H1 (cell line): ENCODE measurements around the gene RAPH1. TPM values are rescaled to one million over a fixed set of nuclear protein-coding genes. Genes with fewer than 3 reads are reported as not detected.

Experiments
- CTCF ChIA-PET: fragments of 300-600 bp; sonication (Branson Sonifier 250); formaldehyde crosslinking; loops from one replicate; lab custom pipeline; 2021; ENCODE audit not compliant: partially characterized antibody; lab: Charles Lee
- POLR2A ChIA-PET: fragments of 300-600 bp; sonication (Branson Sonifier 250); formaldehyde crosslinking; loops from one replicate; lab custom pipeline; 2021; ENCODE audit warnings: inconsistent platforms; ENCODE audit not compliant: partially characterized antibody; lab: Charles Lee
- DNase-seq, 2 experiments: peaks; one replicate each; pipeline versions ENCODE4 v3.0.0 to v3.0.0-alpha.2; 2010 to 2022; ENCODE audit warnings: low spot score in 2 of 2, low read depth in 1 of 2, mixed read lengths in 1 of 2
- FAIRE-seq: peaks from 2 replicates; lab custom pipeline; 2011; peaks lifted over from hg19 to GRCh38; lab: Jason Lieb, UNC
- H2AFZ ChIP-seq: 2 replicates; pipeline ENCODE4 v1.8.1; 2012; ENCODE audit warnings: low read length, inconsistent platforms
- H2AK5ac ChIP-seq: 2 replicates; pipeline ENCODE4 v1.6.1; 2013; ENCODE audit warnings: low read depth, low read length
- H2BK120ac ChIP-seq: replicated peaks from 2 replicates; pipeline ENCODE3; 2013; ENCODE audit warnings: low read depth, low read length, inconsistent platforms
- H2BK12ac ChIP-seq: 2 replicates; pipeline ENCODE4 v1.6.1; 2013; ENCODE audit warnings: low read depth, low read length
- H2BK15ac ChIP-seq: 2 replicates; pipeline ENCODE4 v1.6.1; 2013; ENCODE audit warnings: low read length
- H2BK20ac ChIP-seq: 2 replicates; pipeline ENCODE4 v1.6.1; 2013; ENCODE audit warnings: low read length
- H2BK5ac ChIP-seq: 2 replicates; pipeline ENCODE4 v1.6.1; 2013; ENCODE audit warnings: low read depth, low read length
- H3K14ac ChIP-seq: 2 replicates; pipeline ENCODE4 v1.6.1; 2013; ENCODE audit warnings: inconsistent platforms; ENCODE audit not compliant: insufficient read length
- H3K18ac ChIP-seq: 2 replicates; pipeline ENCODE4 v1.6.1; 2013; ENCODE audit warnings: low read length; ENCODE audit errors: extremely low read depth
- H3K23ac ChIP-seq: 2 replicates; pipeline ENCODE4 v1.6.1; 2013; ENCODE audit warnings: inconsistent platforms; ENCODE audit not compliant: insufficient read length
- H3K23me2 ChIP-seq: 2 replicates; pipeline ENCODE4 v1.6.1; 2013; ENCODE audit warnings: low read depth, low read length
- H3K27ac ChIP-seq: 2 replicates; pipeline ENCODE4 v1.6.1; 2011; ENCODE audit warnings: low read depth, low read length, inconsistent platforms
- H3K27me3 ChIP-seq, 4 experiments: replicated peaks in 1 of 4; 1 replicate in 1 of 4; 2 replicates in 3 of 4; pipeline versions ENCODE4 v1.6.1 to v1.8.1; 2011 to 2013; ENCODE audit warnings: low read length in 3 of 4, mild to moderate bottlenecking in 3 of 4, inconsistent platforms in 2 of 4, mixed read lengths in 2 of 4, moderate library complexity in 1 of 4; ENCODE audit not compliant: control insufficient read depth in 3 of 4, insufficient read depth in 3 of 4; ENCODE audit errors: extremely low read depth in 1 of 4
- H3K36me3 ChIP-seq, 4 experiments: 2 replicates each; pipeline versions ENCODE4 v1.6.1 to v1.8.1; 2011 to 2013; ENCODE audit warnings: mild to moderate bottlenecking in 4 of 4, low read length in 3 of 4, moderate library complexity in 2 of 4, control low read depth in 1 of 4, inconsistent platforms in 1 of 4; ENCODE audit not compliant: insufficient read depth in 4 of 4, control insufficient read depth in 2 of 4
- H3K4ac ChIP-seq: replicated peaks from 2 replicates; pipeline ENCODE3; 2013; ENCODE audit warnings: low read length, low read depth, mixed read lengths, inconsistent platforms; ENCODE audit not compliant: insufficient read length
- H3K4me1 ChIP-seq, 4 experiments: replicated peaks in 1 of 4; 1 replicate in 1 of 4; 2 replicates in 3 of 4; pipeline versions ENCODE4 v1.6.1 to v1.8.1; 2011 to 2013; ENCODE audit warnings: low read length in 3 of 4, inconsistent platforms in 2 of 4, mixed read lengths in 1 of 4; ENCODE audit not compliant: insufficient read depth in 4 of 4, control insufficient read depth in 3 of 4
- H3K4me2 ChIP-seq, 2 experiments: 2 replicates each; pipeline versions ENCODE4 v1.6.1 to v1.8.1; 2011 to 2013; ENCODE audit warnings: low read depth in 2 of 2, low read length in 2 of 2, control low read depth in 1 of 2, inconsistent platforms in 1 of 2, mild to moderate bottlenecking in 1 of 2; ENCODE audit not compliant: insufficient read depth in 1 of 2
- H3K4me3 ChIP-seq, 4 experiments: fragments of 200-600, 300-600 bp in 1 of 4; sonication (generic), shearing (Covaris generic), sonication (Bioruptor Twin) in 1 of 4; 2 replicates each; pipeline versions ENCODE4 v1.5.1 to v1.8.1; 2011 to 2016; ENCODE audit warnings: low read length in 4 of 4, low read depth in 3 of 4, control low read depth in 2 of 4, inconsistent platforms in 2 of 4, mild to moderate bottlenecking in 2 of 4, mixed read lengths in 1 of 4, moderate library complexity in 1 of 4; ENCODE audit not compliant: insufficient read depth in 2 of 4; ENCODE audit errors: extremely low read depth in 1 of 4
- H3K56ac ChIP-seq: replicated peaks from 2 replicates; pipeline ENCODE3; 2013; ENCODE audit warnings: low read depth, mild to moderate bottlenecking, mixed read lengths, low read length, inconsistent platforms; ENCODE audit not compliant: insufficient read length
- H3K79me1 ChIP-seq: 2 replicates; pipeline ENCODE4 v1.6.1; 2013; ENCODE audit warnings: low read depth, low read length, control low read depth
- H3K79me2 ChIP-seq, 2 experiments: 2 replicates each; pipeline versions ENCODE4 v1.6.1 to v1.8.1; 2012 to 2013; ENCODE audit warnings: low read length in 2 of 2, mild to moderate bottlenecking in 2 of 2, inconsistent platforms in 1 of 2; ENCODE audit not compliant: insufficient read depth in 2 of 2, control insufficient read depth in 1 of 2
- H3K9ac ChIP-seq, 4 experiments: replicated peaks in 1 of 4; 1 replicate in 1 of 4; 2 replicates in 3 of 4; pipeline versions ENCODE4 v1.6.1 to v1.8.1; 2011 to 2013; ENCODE audit warnings: low read depth in 3 of 4, low read length in 3 of 4, control low read depth in 2 of 4, mild to moderate bottlenecking in 2 of 4, moderate library complexity in 2 of 4, inconsistent platforms in 1 of 4; ENCODE audit errors: extremely low read depth in 1 of 4
- H3K9me3 ChIP-seq, 2 experiments: 2 replicates each; pipeline versions ENCODE4 v1.6.1 to v1.8.1; 2012 to 2013; ENCODE audit warnings: mild to moderate bottlenecking in 2 of 2, moderate library complexity in 2 of 2, control low read depth in 1 of 2, inconsistent platforms in 1 of 2, low read depth in 1 of 2, low read length in 1 of 2, mixed read lengths in 1 of 2; ENCODE audit not compliant: insufficient read depth in 2 of 2
- H4K20me1 ChIP-seq, 2 experiments: replicated peaks in 1 of 2; 2 replicates each; pipeline versions ENCODE3 to v1.8.1; 2011 to 2013; ENCODE audit warnings: inconsistent platforms in 2 of 2, low read length in 2 of 2, mild to moderate bottlenecking in 1 of 2; ENCODE audit not compliant: insufficient read depth in 2 of 2, control insufficient read depth in 1 of 2
- H4K5ac ChIP-seq: 2 replicates; pipeline ENCODE4 v1.6.1; 2013; ENCODE audit warnings: low read length, low read depth, mixed read lengths, inconsistent platforms; ENCODE audit not compliant: insufficient read length
- H4K8ac ChIP-seq: 2 replicates; pipeline ENCODE4 v1.8.0; 2013; ENCODE audit warnings: mild to moderate bottlenecking, moderate library complexity, low read length, inconsistent platforms; ENCODE audit not compliant: insufficient read depth; ENCODE audit errors: extremely low read depth
- H4K91ac ChIP-seq: replicated peaks from 2 replicates; pipeline ENCODE3; 2013; ENCODE audit warnings: low read length, mixed read lengths, inconsistent platforms; ENCODE audit not compliant: insufficient read length
- CEBPB ChIP-seq: IDR thresholded peaks from 2 replicates; pipeline ENCODE4 v1.6.1; 2012; ENCODE audit warnings: low read depth, low read length
- CHD1 ChIP-seq: IDR thresholded peaks from 2 replicates; pipeline ENCODE4 v1.6.1; 2012; ENCODE audit warnings: low read depth, low read length, improper control_type of control experiment
- GTF2F1 ChIP-seq: IDR thresholded peaks from 2 replicates; pipeline ENCODE4 v1.6.1; 2012; ENCODE audit warnings: low read depth, low read length, improper control_type of control experiment, borderline replicate concordance
- JUN ChIP-seq: IDR thresholded peaks from 2 replicates; pipeline ENCODE4 v1.6.1; 2011; ENCODE audit warnings: low read depth, mild to moderate bottlenecking, improper control_type of control experiment, low read length
- JUND ChIP-seq: IDR thresholded peaks from 2 replicates; pipeline ENCODE4 v1.6.1; 2011; ENCODE audit warnings: mild to moderate bottlenecking, improper control_type of control experiment, low read length
- KDM1A ChIP-seq: fragments of 200-600, 300-600 bp; sonication (generic); IDR thresholded peaks from 2 replicates; pipeline ENCODE4 v1.7.1; 2016; ENCODE audit warnings: mild to moderate bottlenecking, low read length, borderline replicate concordance
- MAFK ChIP-seq: IDR thresholded peaks from 2 replicates; pipeline ENCODE4 v1.6.1; 2012; ENCODE audit warnings: low read depth, mild to moderate bottlenecking, improper control_type of control experiment, low read length
- NANOG ChIP-seq: IDR thresholded peaks from 2 replicates; pipeline ENCODE4 v1.6.1; 2011; ENCODE audit warnings: low read length, low read depth, mild to moderate bottlenecking, inconsistent platforms; ENCODE audit not compliant: insufficient read depth, poor library complexity, severe bottlenecking
- RXRA ChIP-seq: IDR thresholded peaks from 2 replicates; pipeline ENCODE4 v1.6.1; 2011; ENCODE audit warnings: low read depth, mild to moderate bottlenecking, low read length, moderate library complexity; ENCODE audit not compliant: insufficient read depth
- SP4 ChIP-seq: IDR thresholded peaks from 2 replicates; pipeline ENCODE4 v1.6.1; 2012; ENCODE audit warnings: low read length, inconsistent platforms
- SUZ12 ChIP-seq: fragments of 200-600 bp; sonication (generic); IDR thresholded peaks from 2 replicates; pipeline ENCODE4 v1.6.1; 2012; ENCODE audit warnings: mild to moderate bottlenecking, inconsistent platforms, low read length, moderate library complexity, mixed read lengths
- TAF7 ChIP-seq: optimal IDR thresholded peaks from 2 replicates; pipeline ENCODE3; 2011; ENCODE audit warnings: low read depth, mild to moderate bottlenecking, inconsistent platforms, low read length, moderate library complexity, borderline replicate concordance
- TCF12 ChIP-seq: IDR thresholded peaks from 2 replicates; pipeline ENCODE4 v1.6.1; 2011; ENCODE audit warnings: low read depth, mild to moderate bottlenecking, low read length
- WGBS, 2 experiments: shearing (Covaris generic) in 1 of 2; methylation state at CpG; one replicate each; pipeline versions ENCODE4 v1.1.6 to v1.1.7; 2013 to 2015; ENCODE audit warnings: low lambda C conversion rate in 2 of 2, mixed read lengths in 2 of 2, inconsistent platforms in 1 of 2, low coverage in 1 of 2, missing lambda C conversion rate in 1 of 2; ENCODE audit not compliant: insufficient replicate concordance in 2 of 2, insufficient coverage in 1 of 2, insufficient read length in 1 of 2; ENCODE audit errors: extremely low coverage in 1 of 2, missing lambda C conversion rate in 1 of 2; 5-methylcytosine and 5-hydroxymethylcytosine counted together
- polyA plus RNA-seq, 7 experiments: library from polyadenylated mRNA; depleted of rRNA in 3 of 7; stranded (reverse) in 5 of 7; unstranded in 2 of 7; fragments of >200 nt in 5 of 7; fragments of 200-250 nt in 2 of 7; gene quantifications; 1 replicate in 5 of 7; 2 replicates in 1 of 7; 4 replicates in 1 of 7; pipeline versions ENCODE4 v1.2.1 to v1.2.3, GENCODE V29; 2011 to 2013; ENCODE audit warnings: missing spikeins in 2 of 7, mixed read lengths in 2 of 7
- total RNA-seq: library from RNA; stranded (reverse); fragmentation: NEBNext Ultra II Directional; extraction: Animal tissue kit (Norgen Biotek cat#: 25700); gene quantifications from 2 replicates; pipeline ENCODE4 v1.2.1, GENCODE V29; 2021

The RAPH1 gene
- total and polyA plus RNA-seq, 2 of the 8 experiments (the other 6 are each of a cell fraction or from before 2014, with no cell fraction given), result 3.8 to 27.4 TPM

GRCh38 chr2:203510256-203510940 is 24.7 kb downstream of the RAPH1 start:
- H4K20me1 ChIP-seq, result peaks cover 0 to 2% of the 10 kb centered on the region in 2 experiments
- H4K5ac ChIP-seq, result no peak overlapping the region
- POLR2A ChIA-PET, result interaction anchor here (0.8 to 1.0 kb wide), 2 partner anchors 25 to 78 kb away, joined by 3 read pairs; partner anchors contain the start of gene RAPH1
- H3K14ac ChIP-seq, result no peak overlapping the region
- no peak overlapping the region for H2BK20ac ChIP-seq
- DNase-seq (no peak), FAIRE-seq (no peak)
- 96% methylated on average over 2 of the region's 2 CpGs; no CpG with 5 or more reads in 1 of the 2 experiments for WGBS, 2 experiments
- no peak overlapping the region for H2AFZ ChIP-seq
- H3K9me3 ChIP-seq, result peaks cover 0 to 8% of the 10 kb centered on the region in 2 experiments; a peak in 1 of 4 replicates
- H3K79me1 ChIP-seq, result no peaks in the 10 kb centered on the region
- H3K27me3 ChIP-seq, result no peaks in the 10 kb centered on the region
- H3K23ac ChIP-seq, result no peak overlapping the region
- no peak overlapping the region for H3K18ac ChIP-seq
- CTCF ChIA-PET, result interaction anchor here (1.1 to 1.4 kb wide), 3 partner anchors 14 to 58 kb away, joined by 3 read pairs; no protein-coding TSS in a partner anchor
- H3K27ac ChIP-seq, result no peak overlapping the region
- H3K56ac ChIP-seq, result no peak overlapping the region
- no peak overlapping the region for H2BK120ac ChIP-seq
- H3K23me2 ChIP-seq, result no peaks in the 10 kb centered on the region
- no peak overlapping the region for H2AK5ac ChIP-seq
- H3K4ac ChIP-seq, result no peak overlapping the region
- H3K36me3 ChIP-seq, result 0 out of 8 replicates have a peak, but pooled peaks cover 0 to 2% (median 0%) of the 10 kb centered on the region in 4 experiments
- no peaks in the 10 kb centered on the region for H3K4me1 ChIP-seq
- H4K8ac ChIP-seq, result no peak overlapping the region
- no peak overlapping the region for H2BK5ac ChIP-seq
- no peak overlapping the region for H3K9ac ChIP-seq
- peaks cover 0 to 41% of the 10 kb centered on the region in 2 experiments; a peak in 3 of 4 replicates for H3K79me2 ChIP-seq
- H4K91ac ChIP-seq, result no peak overlapping the region
- H3K4me2 ChIP-seq, result no peak overlapping the region
- H3K4me3 ChIP-seq, result no peak overlapping the region
- no peak overlapping the region for H2BK12ac ChIP-seq
- H2BK15ac ChIP-seq, result no peak overlapping the region
- no peak for TF ChIP-seq NANOG
- no peak for TF ChIP-seq JUN
- TF ChIP-seq SP4, result no peak
- no peak for TF ChIP-seq TCF12
- TF ChIP-seq SUZ12, result no peak
- TF ChIP-seq KDM1A, result no peak
- no peak for TF ChIP-seq CHD1
- TF ChIP-seq JUND, result no peak
- no peak for TF ChIP-seq RXRA
- no peak for TF ChIP-seq GTF2F1
- no peak for TF ChIP-seq TAF7
- no peak for TF ChIP-seq CEBPB
- TF ChIP-seq MAFK, result no peak
